HEK293 (cell line): ENCODE data around the gene OR1J1.

Experiments used
- CTCF ChIA-PET: fragments of 350-600 bp; formaldehyde crosslinking; extraction: SDS; loops from one replicate; lab custom pipeline; 2021; ENCODE audit warnings: antibody characterized with exemption; lab: Yijun Ruan, JAX
- POLR2A ChIA-PET: fragments of 300-600 bp; formaldehyde crosslinking; extraction: SDS; loops from one replicate; lab custom pipeline; 2020; ENCODE audit warnings: antibody characterized with exemption, inconsistent platforms; lab: Yijun Ruan, JAX
- H3K27ac ChIP-seq: fragments of 200-500 bp; sonication (Bioruptor generic); 2 replicates; pipeline ENCODE4 v1.5.1; 2014; ENCODE audit warnings: low read depth, low read length, control low read depth, inconsistent platforms; ENCODE audit errors: extremely low read depth
- H3K36me3 ChIP-seq, 2 experiments: fragments of 200-500 bp in 1 of 2; sonication (Bioruptor generic) in 1 of 2; 1 replicate in 1 of 2; 2 replicates in 1 of 2; pipeline ENCODE4 v1.5.1; 2014 to 2017; ENCODE audit warnings: inconsistent platforms in 2 of 2, low read length in 2 of 2; ENCODE audit not compliant: control insufficient read depth in 2 of 2, insufficient read depth in 1 of 2
- H3K4me1 ChIP-seq: fragments of 200-500 bp; sonication (Bioruptor generic); 2 replicates; pipeline ENCODE4 v1.5.1; 2014; ENCODE audit warnings: mild to moderate bottlenecking, low read length, inconsistent platforms; ENCODE audit not compliant: control insufficient read depth, insufficient read depth
- H3K4me3 ChIP-seq: 2 replicates; pipeline ENCODE4 v1.5.1; 2011; ENCODE audit warnings: low read depth, mild to moderate bottlenecking, control low read depth, low read length, moderate library complexity
- H3K9me3 ChIP-seq: fragments of 200-500 bp; sonication (Bioruptor generic); 2 replicates; pipeline ENCODE4 v1.5.1; 2014; ENCODE audit warnings: low read depth, low read length, inconsistent platforms; ENCODE audit not compliant: control insufficient read depth, insufficient read depth
- KLF16 ChIP-seq: fragments of 450-650 bp; formaldehyde crosslinking; IDR thresholded peaks from 2 replicates; pipeline ENCODE4 v1.5.1; 2017; ENCODE audit warnings: missing biosample characterization, missing genetic modification characterization
- MZF1 ChIP-seq: fragments of 450-650 bp; formaldehyde crosslinking; IDR thresholded peaks from 2 replicates; pipeline ENCODE4 v1.5.1; 2017; ENCODE audit warnings: missing biosample characterization, missing genetic modification characterization, borderline replicate concordance
- PRDM1 ChIP-seq: fragments of 450-650 bp; formaldehyde crosslinking; IDR thresholded peaks from 2 replicates; pipeline ENCODE4; 2016; ENCODE audit warnings: missing biosample characterization, missing genetic modification characterization
- SCRT2 ChIP-seq: fragments of 450-650 bp; formaldehyde crosslinking; IDR thresholded peaks from 2 replicates; pipeline ENCODE4 v1.5.1; 2016; ENCODE audit warnings: missing biosample characterization, missing genetic modification characterization
- TRIM28 ChIP-seq: IDR thresholded peaks from 2 replicates; pipeline ENCODE4 v1.6.1; 2011; ENCODE audit warnings: low read length, control low read depth, borderline replicate concordance
- ZBTB17 ChIP-seq: fragments of 450-650 bp; formaldehyde crosslinking; IDR thresholded peaks from 2 replicates; pipeline ENCODE4 v1.5.1; 2016; ENCODE audit warnings: missing biosample characterization, missing genetic modification characterization
- ZBTB48 ChIP-seq: fragments of 450-650 bp; formaldehyde crosslinking; IDR thresholded peaks from 2 replicates; pipeline ENCODE4 v1.5.1; 2016; ENCODE audit warnings: missing biosample characterization, missing genetic modification characterization
- ZBTB8A ChIP-seq: fragments of 450-650 bp; formaldehyde crosslinking; IDR thresholded peaks from 2 replicates; pipeline ENCODE4 v1.5.1; 2016; ENCODE audit warnings: missing biosample characterization, missing genetic modification characterization
- ZIC2 ChIP-seq: fragments of 450-650 bp; formaldehyde crosslinking; IDR thresholded peaks from 2 replicates; pipeline ENCODE4 v1.5.1; 2016; ENCODE audit warnings: missing biosample characterization, missing genetic modification characterization
- ZNF132 ChIP-seq: fragments of 450-650 bp; formaldehyde crosslinking; IDR thresholded peaks from 2 replicates; pipeline ENCODE4 v1.5.1; 2017; ENCODE audit warnings: missing biosample characterization, missing genetic modification characterization, borderline replicate concordance
- ZNF138 ChIP-seq: fragments of 450-650 bp; formaldehyde crosslinking; IDR thresholded peaks from 2 replicates; pipeline ENCODE4 v1.5.1; 2016; ENCODE audit warnings: missing biosample characterization, missing genetic modification characterization, borderline replicate concordance
- ZNF16 ChIP-seq: fragments of 450-650 bp; formaldehyde crosslinking; IDR thresholded peaks from 2 replicates; pipeline ENCODE4 v1.5.1; 2016; ENCODE audit warnings: low read depth, missing biosample characterization, missing genetic modification characterization
- ZNF175 ChIP-seq: fragments of 450-650 bp; formaldehyde crosslinking; IDR thresholded peaks from 2 replicates; pipeline ENCODE4 v1.5.1; 2016; ENCODE audit warnings: missing biosample characterization, missing genetic modification characterization
- ZNF211 ChIP-seq: fragments of 450-650 bp; formaldehyde crosslinking; IDR thresholded peaks from 2 replicates; pipeline ENCODE4 v1.5.1; 2016; ENCODE audit warnings: low read depth, missing biosample characterization, missing genetic modification characterization
- ZNF214 ChIP-seq: fragments of 450-650 bp; formaldehyde crosslinking; IDR thresholded peaks from 2 replicates; pipeline ENCODE4 v1.5.1; 2017; ENCODE audit warnings: missing biosample characterization, mild to moderate bottlenecking, missing genetic modification characterization, borderline replicate concordance
- ZNF433 ChIP-seq: fragments of 450-650 bp; formaldehyde crosslinking; IDR thresholded peaks from 2 replicates; pipeline ENCODE4 v1.5.1; 2016; ENCODE audit warnings: missing biosample characterization, missing genetic modification characterization, low read depth
- ZNF501 ChIP-seq: fragments of 450-650 bp; formaldehyde crosslinking; IDR thresholded peaks from 2 replicates; pipeline ENCODE4 v1.5.1; 2016; ENCODE audit warnings: missing biosample characterization, missing genetic modification characterization
- ZNF623 ChIP-seq: fragments of 450-650 bp; formaldehyde crosslinking; IDR thresholded peaks from 2 replicates; pipeline ENCODE4 v1.5.1; 2016; ENCODE audit warnings: missing biosample characterization, missing genetic modification characterization
- ZNF654 ChIP-seq: fragments of 450-650 bp; formaldehyde crosslinking; IDR thresholded peaks from 2 replicates; pipeline ENCODE4 v1.5.1; 2016; ENCODE audit warnings: low read depth, missing biosample characterization, missing genetic modification characterization
- ZNF791 ChIP-seq: fragments of 450-650 bp; formaldehyde crosslinking; IDR thresholded peaks from 2 replicates; pipeline ENCODE4 v1.5.1; 2016; ENCODE audit warnings: missing biosample characterization, missing genetic modification characterization
- TF ChIP-seq, protein P1 (sequence below): fragments of 450-650 bp; formaldehyde crosslinking; IDR thresholded peaks from 2 replicates; pipeline ENCODE4 v1.5.1; 2016; ENCODE audit warnings: missing biosample characterization, missing genetic modification characterization
- TF ChIP-seq, protein P2 (sequence below): fragments of 450-650 bp; formaldehyde crosslinking; IDR thresholded peaks from 2 replicates; pipeline ENCODE4 v1.5.1; 2017; ENCODE audit warnings: missing biosample characterization, missing genetic modification characterization
- TF ChIP-seq, protein P3 (sequence below): fragments of 450-650 bp; formaldehyde crosslinking; IDR thresholded peaks from 2 replicates; pipeline ENCODE4 v1.5.1; 2016; ENCODE audit warnings: missing biosample characterization, missing genetic modification characterization
- TF ChIP-seq, protein P4 (sequence below): fragments of 450-650 bp; formaldehyde crosslinking; IDR thresholded peaks from 2 replicates; pipeline ENCODE4 v1.5.1; 2016; ENCODE audit warnings: missing biosample characterization, missing genetic modification characterization
- TF ChIP-seq, protein P5 (sequence below): fragments of 450-650 bp; formaldehyde crosslinking; IDR thresholded peaks from 2 replicates; pipeline ENCODE4 v1.5.1; 2016; ENCODE audit warnings: missing biosample characterization, missing genetic modification characterization

The OR1J1 gene

DNA sequence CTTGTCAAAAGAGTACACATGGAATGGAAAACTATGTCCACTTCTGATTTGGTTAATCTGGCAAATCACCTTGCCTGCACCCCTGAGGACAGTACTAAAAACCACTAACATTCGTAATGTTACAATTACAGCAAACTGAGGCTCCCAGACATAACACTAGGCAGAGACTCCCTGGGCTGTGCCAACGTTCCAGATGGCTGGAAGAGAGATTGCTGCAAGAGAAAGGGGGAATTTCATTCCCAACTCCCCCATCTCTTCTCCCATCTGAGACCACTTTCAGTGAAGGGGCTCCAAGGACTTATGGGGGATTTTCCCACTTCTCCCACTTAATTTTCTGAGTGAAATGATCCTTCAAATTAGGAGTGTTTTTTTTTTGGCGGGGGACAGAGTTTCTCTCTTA lies 11.3 kb downstream of the OR1J1 start:
- CTCF ChIA-PET: interaction anchor here (2.7 kb wide), 1 partner anchor 883 kb away, joined by 13 read pairs; no protein-coding TSS in a partner anchor

DNA sequence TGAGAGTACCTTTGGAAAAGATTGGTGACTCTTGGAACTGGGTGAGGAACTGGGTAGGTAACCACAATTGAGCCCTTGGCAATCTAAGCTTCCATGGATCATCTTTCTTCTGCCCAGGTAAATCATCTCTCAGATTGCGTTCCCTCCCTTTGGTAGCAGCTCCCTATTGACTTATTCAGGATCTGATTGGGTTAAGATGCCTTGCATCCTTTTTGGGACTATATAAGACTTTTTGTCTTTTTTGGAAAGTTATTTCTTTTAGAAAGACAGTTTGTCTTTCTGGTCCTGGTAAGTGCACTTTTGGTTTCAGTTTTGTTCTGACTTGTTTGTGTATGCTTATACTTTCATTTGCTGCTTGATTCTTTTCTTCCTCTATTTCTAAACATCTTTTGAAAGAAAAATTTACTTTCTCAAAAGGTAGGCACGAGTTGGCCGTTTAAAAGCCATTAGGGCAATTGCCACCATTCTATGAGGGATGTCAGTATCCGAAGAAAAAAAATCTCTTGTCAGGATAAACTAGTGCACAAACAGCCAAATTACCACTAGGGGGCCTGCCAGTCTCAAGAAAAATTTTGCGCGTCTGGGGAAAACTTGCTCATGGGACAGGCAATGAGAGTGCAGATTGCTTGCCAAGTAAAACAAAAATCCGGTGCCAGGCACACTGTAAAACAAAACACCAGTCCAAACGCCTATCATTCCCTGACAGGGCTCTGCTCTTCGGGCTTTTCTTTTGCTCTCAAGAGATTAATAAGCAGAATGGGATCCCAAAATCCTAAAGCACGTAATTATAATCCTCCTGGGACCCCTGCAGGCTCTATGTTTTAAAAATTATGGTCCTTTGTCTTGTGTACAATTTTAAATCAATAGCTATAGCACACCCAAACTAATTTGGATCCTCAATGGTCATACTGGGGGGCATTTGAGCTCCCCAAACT lies 12.8 kb downstream of the OR1J1 start:
- CTCF ChIA-PET: interaction anchor here (0.5 to 4.7 kb wide), 23 partner anchors 9 to 1709 kb away, joined by 3 to 77 read pairs (median 3); partner anchors contain the start of gene OR1J1
- Histone ChIP-seq H3K36me3 (no peaks in the 10 kb centered on the region), H3K27ac (no peak overlapping the region), H3K4me1 (no peaks in the 10 kb centered on the region), H3K4me3 (no peak overlapping the region; the same call in 1 of the 2 replicates), H3K9me3 (no peaks in the 10 kb centered on the region)
- POLR2A ChIA-PET: no interaction called here
- TF ChIP-seq, protein P1, sequence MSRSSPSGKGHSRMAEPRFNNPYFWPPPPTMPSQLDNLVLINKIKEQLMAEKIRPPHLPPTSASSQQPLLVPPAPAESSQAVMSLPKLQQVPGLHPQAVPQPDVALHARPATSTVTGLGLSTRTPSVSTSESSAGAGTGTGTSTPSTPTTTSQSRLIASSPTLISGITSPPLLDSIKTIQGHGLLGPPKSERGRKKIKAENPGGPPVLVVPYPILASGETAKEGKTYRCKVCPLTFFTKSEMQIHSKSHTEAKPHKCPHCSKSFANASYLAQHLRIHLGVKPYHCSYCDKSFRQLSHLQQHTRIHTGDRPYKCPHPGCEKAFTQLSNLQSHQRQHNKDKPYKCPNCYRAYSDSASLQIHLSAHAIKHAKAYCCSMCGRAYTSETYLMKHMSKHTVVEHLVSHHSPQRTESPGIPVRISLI (tag by site-specific recombination): 0 out of 2 replicates have a peak, but pooled peaks have one; percentile 52
- TF ChIP-seq ZNF132 (no peak), ZNF623 (tag by site-specific recombination) (no peak), ZNF211 (tag by site-specific recombination) (no peak), MZF1 (tag by site-specific recombination) (no peak), ZBTB48 (tag by site-specific recombination) (no peak), ZNF16 (tag by site-specific recombination) (no peak), PRDM1 (peak; percentile 41; the same call in 1 of the 2 replicates), ZNF433 (tag by site-specific recombination) (no peak), TRIM28 (no peak), SCRT2 (tag by site-specific recombination) (no peak), ZBTB8A (tag by site-specific recombination) (peak; percentile 46), ZNF501 (tag by site-specific recombination) (no peak), ZNF791 (tag by site-specific recombination) (no peak), KLF16 (tag by site-specific recombination) (no peak), ZIC2 (tag by site-specific recombination) (no peak), ZNF654 (peak; percentile 92), ZNF214 (tag by site-specific recombination) (no peak), ZBTB17 (tag by site-specific recombination) (peak; percentile 50; the same call in 1 of the 2 replicates)
- TF ChIP-seq, protein P2, sequence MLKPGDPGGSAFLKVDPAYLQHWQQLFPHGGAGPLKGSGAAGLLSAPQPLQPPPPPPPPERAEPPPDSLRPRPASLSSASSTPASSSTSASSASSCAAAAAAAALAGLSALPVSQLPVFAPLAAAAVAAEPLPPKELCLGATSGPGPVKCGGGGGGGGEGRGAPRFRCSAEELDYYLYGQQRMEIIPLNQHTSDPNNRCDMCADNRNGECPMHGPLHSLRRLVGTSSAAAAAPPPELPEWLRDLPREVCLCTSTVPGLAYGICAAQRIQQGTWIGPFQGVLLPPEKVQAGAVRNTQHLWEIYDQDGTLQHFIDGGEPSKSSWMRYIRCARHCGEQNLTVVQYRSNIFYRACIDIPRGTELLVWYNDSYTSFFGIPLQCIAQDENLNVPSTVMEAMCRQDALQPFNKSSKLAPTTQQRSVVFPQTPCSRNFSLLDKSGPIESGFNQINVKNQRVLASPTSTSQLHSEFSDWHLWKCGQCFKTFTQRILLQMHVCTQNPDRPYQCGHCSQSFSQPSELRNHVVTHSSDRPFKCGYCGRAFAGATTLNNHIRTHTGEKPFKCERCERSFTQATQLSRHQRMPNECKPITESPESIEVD (tag by site-specific recombination): peak; percentile 7; the same call in 1 of the 2 replicates
- TF ChIP-seq, protein P3, sequence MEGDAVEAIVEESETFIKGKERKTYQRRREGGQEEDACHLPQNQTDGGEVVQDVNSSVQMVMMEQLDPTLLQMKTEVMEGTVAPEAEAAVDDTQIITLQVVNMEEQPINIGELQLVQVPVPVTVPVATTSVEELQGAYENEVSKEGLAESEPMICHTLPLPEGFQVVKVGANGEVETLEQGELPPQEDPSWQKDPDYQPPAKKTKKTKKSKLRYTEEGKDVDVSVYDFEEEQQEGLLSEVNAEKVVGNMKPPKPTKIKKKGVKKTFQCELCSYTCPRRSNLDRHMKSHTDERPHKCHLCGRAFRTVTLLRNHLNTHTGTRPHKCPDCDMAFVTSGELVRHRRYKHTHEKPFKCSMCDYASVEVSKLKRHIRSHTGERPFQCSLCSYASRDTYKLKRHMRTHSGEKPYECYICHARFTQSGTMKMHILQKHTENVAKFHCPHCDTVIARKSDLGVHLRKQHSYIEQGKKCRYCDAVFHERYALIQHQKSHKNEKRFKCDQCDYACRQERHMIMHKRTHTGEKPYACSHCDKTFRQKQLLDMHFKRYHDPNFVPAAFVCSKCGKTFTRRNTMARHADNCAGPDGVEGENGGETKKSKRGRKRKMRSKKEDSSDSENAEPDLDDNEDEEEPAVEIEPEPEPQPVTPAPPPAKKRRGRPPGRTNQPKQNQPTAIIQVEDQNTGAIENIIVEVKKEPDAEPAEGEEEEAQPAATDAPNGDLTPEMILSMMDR (tag by site-specific recombination): peak; percentile 36; the same call in 1 of the 2 replicates
- TF ChIP-seq, protein P4, sequence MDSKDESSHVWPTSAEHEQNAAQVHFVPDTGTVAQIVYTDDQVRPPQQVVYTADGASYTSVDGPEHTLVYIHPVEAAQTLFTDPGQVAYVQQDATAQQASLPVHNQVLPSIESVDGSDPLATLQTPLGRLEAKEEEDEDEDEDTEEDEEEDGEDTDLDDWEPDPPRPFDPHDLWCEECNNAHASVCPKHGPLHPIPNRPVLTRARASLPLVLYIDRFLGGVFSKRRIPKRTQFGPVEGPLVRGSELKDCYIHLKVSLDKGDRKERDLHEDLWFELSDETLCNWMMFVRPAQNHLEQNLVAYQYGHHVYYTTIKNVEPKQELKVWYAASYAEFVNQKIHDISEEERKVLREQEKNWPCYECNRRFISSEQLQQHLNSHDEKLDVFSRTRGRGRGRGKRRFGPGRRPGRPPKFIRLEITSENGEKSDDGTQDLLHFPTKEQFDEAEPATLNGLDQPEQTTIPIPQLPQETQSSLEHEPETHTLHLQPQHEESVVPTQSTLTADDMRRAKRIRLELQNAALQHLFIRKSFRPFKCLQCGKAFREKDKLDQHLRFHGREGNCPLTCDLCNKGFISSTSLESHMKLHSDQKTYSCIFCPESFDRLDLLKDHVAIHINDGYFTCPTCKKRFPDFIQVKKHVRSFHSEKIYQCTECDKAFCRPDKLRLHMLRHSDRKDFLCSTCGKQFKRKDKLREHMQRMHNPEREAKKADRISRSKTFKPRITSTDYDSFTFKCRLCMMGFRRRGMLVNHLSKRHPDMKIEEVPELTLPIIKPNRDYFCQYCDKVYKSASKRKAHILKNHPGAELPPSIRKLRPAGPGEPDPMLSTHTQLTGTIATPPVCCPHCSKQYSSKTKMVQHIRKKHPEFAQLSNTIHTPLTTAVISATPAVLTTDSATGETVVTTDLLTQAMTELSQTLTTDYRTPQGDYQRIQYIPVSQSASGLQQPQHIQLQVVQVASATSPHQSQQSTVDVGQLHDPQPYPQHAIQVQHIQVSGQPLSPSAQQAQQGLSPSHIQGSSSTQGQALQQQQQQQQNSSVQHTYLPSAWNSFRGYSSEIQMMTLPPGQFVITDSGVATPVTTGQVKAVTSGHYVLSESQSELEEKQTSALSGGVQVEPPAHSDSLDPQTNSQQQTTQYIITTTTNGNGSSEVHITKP: 0 out of 2 replicates have a peak, but pooled peaks have one; percentile 16

More for the DNA sequence above, 11.3 kb downstream of the OR1J1 start:
- no peaks in the 10 kb centered on the region for H3K4me1 ChIP-seq
- H3K27ac ChIP-seq: no peak overlapping the region
- POLR2A ChIA-PET: no interaction called here
- TF ChIP-seq ZNF175 (tag by site-specific recombination) (no peak), ZNF138 (tag by site-specific recombination) (no peak), ZNF791 (tag by site-specific recombination) (no peak), SCRT2 (tag by site-specific recombination) (no peak)
- TF ChIP-seq, protein P5, sequence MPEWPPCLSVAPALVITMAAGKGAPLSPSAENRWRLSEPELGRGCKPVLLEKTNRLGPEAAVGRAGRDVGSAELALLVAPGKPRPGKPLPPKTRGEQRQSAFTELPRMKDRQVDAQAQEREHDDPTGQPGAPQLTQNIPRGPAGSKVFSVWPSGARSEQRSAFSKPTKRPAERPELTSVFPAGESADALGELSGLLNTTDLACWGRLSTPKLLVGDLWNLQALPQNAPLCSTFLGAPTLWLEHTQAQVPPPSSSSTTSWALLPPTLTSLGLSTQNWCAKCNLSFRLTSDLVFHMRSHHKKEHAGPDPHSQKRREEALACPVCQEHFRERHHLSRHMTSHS (tag by site-specific recombination): no peak
- H3K9me3 ChIP-seq: no peaks in the 10 kb centered on the region
- H3K4me3 ChIP-seq: no peak overlapping the region
- no peaks in the 10 kb centered on the region for H3K36me3 ChIP-seq
